ENCODE data around the gene MXRA8. TPM values are rescaled to one million over a fixed set of nuclear protein-coding genes. Genes with fewer than 3 reads are reported as not detected.

MXRA8 gene
- total RNA-seq, 1 donor from 2014 or later: 136 TPM

- peak overlapping the region; percentile 20 for H3K27ac ChIP-seq
- no peaks in the 10 kb centered on the region for H3K27me3 ChIP-seq
- no peak for DNase-seq (ENCODE audit: extremely low spot score in 2 of 2)
- intact Hi-C loops (cut with DNase I): no loop called here
- TF ChIP-seq POLR2A (IDR thresholded peaks at IDR 0.05) (no peak), POLR2AphosphoS5 (IDR thresholded peaks at IDR 0.05; ENCODE audit: insufficient read depth in 1 of 2, low read depth in 1 of 2) (no peak), CTCF (IDR thresholded peaks at IDR 0.05) (no peak)
- peaks cover 29% of the 10 kb centered on the region for H3K4me1 ChIP-seq
- peaks cover 0 to 42% of the 10 kb centered on the region in 2 donors for H3K36me3 ChIP-seq
- H3K9me3 ChIP-seq: no peaks in the 10 kb centered on the region
- H3K4me3 ChIP-seq: no peak overlapping the region
Measured at GRCh38 chr1:1311107-1312104, 46.9 kb downstream of the MXRA8 start.

- Histone ChIP-seq H3K27me3 (no peaks in the 10 kb centered on the region), H3K4me1 (peaks cover 38% of the 10 kb centered on the region), H3K9me3 (no peaks in the 10 kb centered on the region), H3K4me3 (peak overlapping the region in 1 of 2 donors; percentile 97), H3K27ac (peak overlapping the region; percentile 93), H3K36me3 (peaks cover 0 to 42% of the 10 kb centered on the region in 2 donors)
- intact Hi-C loops (cut with DNase I): no loop called here
- DNase-seq (ENCODE audit: extremely low spot score in 2 of 2): no peak
- TF ChIP-seq POLR2AphosphoS5 (IDR thresholded peaks at IDR 0.05; ENCODE audit: insufficient read depth in 1 of 2, low read depth in 1 of 2): no peak
- no peak for TF ChIP-seq CTCF (IDR thresholded peaks at IDR 0.05)
- TF ChIP-seq POLR2A (IDR thresholded peaks at IDR 0.05): no peak
Measured at GRCh38 chr1:1310476-1311053, 47.8 kb downstream of the MXRA8 start.

GRCh38 chr1:1310109-1310385 is 48.3 kb downstream of the MXRA8 start:
- Histone ChIP-seq H3K27me3 (no peaks in the 10 kb centered on the region), H3K4me1 (peaks cover 43% of the 10 kb centered on the region), H3K4me3 (peak overlapping the region in 1 of 2 donors; percentile 97), H3K27ac (peak overlapping the region; percentile 93), H3K9me3 (no peaks in the 10 kb centered on the region), H3K36me3 (peaks cover 0 to 41% of the 10 kb centered on the region in 2 donors)
- intact Hi-C loops (cut with DNase I): no loop called here
- TF ChIP-seq POLR2AphosphoS5 (IDR thresholded peaks at IDR 0.05; ENCODE audit: insufficient read depth in 1 of 2, low read depth in 1 of 2) (no peak), POLR2A (IDR thresholded peaks at IDR 0.05) (no peak), CTCF (IDR thresholded peaks at IDR 0.05) (no peak)
- no peak for DNase-seq (ENCODE audit: extremely low spot score in 2 of 2)

GRCh38 chr1:1309251-1310108 is 48.9 kb downstream of the MXRA8 start:
- Histone ChIP-seq H3K27me3 (no peaks in the 10 kb centered on the region), H3K27ac (peak overlapping the region; percentile 93), H3K4me1 (peaks cover 48% of the 10 kb centered on the region), H3K36me3 (peaks cover 0 to 35% of the 10 kb centered on the region in 2 donors), H3K4me3 (peak overlapping the region; percentile 95 to 97), H3K9me3 (no peaks in the 10 kb centered on the region)
- intact Hi-C loops (cut with DNase I): loop anchor here (5.0 kb wide), 1 partner anchor 38 kb away; the partner anchor contains the start of gene DVL1
- DNase-seq (ENCODE audit: extremely low spot score in 2 of 2): no peak
- TF ChIP-seq CTCF (IDR thresholded peaks at IDR 0.05) (no peak), POLR2A (IDR thresholded peaks at IDR 0.05) (no peak), POLR2AphosphoS5 (IDR thresholded peaks at IDR 0.05; ENCODE audit: insufficient read depth in 1 of 2, low read depth in 1 of 2) (peak in 1 of 2 donors; percentile 39)

Measured in vagina (tissue), 2 donors.